Muscle of arm (tissue), 12 donors: ENCODE data around the gene ZNF599. TPM values are rescaled to one million over a fixed set of nuclear protein-coding genes. Genes with fewer than 3 reads are reported as not detected.

Experiments
- DNase-seq: peaks from one replicate; pipeline ENCODE4 v3.0.0-alpha.2; 2013
- polyA plus RNA-seq, 12 donors: library from polyadenylated mRNA; unstranded; fragments of 120-200 nt; gene quantifications; one replicate each; pipeline ENCODE4 v1.2.1, GENCODE V29; 2013; ENCODE audit not compliant: insufficient read length in 12 of 12

Gene ZNF599
- polyA plus RNA-seq, 12 donors, result 3.9 to 7.8 (median 6.6) TPM; not detected in 1

GRCh38 chr19:34759218-34759917 is 13.6 kb downstream of the ZNF599 start:
- no peak for DNase-seq

- DNase-seq, result no peak
These were observed 15.6 kb downstream of the ZNF599 start for GRCh38 chr19:34757441-34757840.

- no peak for DNase-seq
These were observed 27.9 kb downstream of the ZNF599 start for GRCh38 chr19:34744896-34745690.

- no peak for DNase-seq
These were observed 38.4 kb downstream of the ZNF599 start for GRCh38 chr19:34734537-34735103.

GRCh38 chr19:34733746-34734536 is 39.1 kb downstream of the ZNF599 start, which contains the start of gene ZNF181:
ZNF181 (plus strand) TSS chr19:34734243; CDS start chr19:34735038, 795 bp downstream.
- peak; percentile 93 for DNase-seq

- DNase-seq, result no peak
These were observed 39.7 kb downstream of the ZNF599 start for GRCh38 chr19:34733266-34733745.

GRCh38 chr19:34732612-34733211 is 40.3 kb downstream of the ZNF599 start:
- no peak for DNase-seq

- no peak for DNase-seq
These were observed 41.1 kb downstream of the ZNF599 start for GRCh38 chr19:34731964-34732363.

GRCh38 chr19:34731019-34731829 is 41.8 kb downstream of the ZNF599 start:
- DNase-seq, result no peak

- DNase-seq, result no peak
These were observed 47.6 kb downstream of the ZNF599 start for GRCh38 chr19:34725400-34725799.

GRCh38 chr19:34722353-34722752 is 50.7 kb downstream of the ZNF599 start:
- DNase-seq, result no peak

- DNase-seq, result no peak
These were observed 57.7 kb downstream of the ZNF599 start for GRCh38 chr19:34715357-34715756.

GRCh38 chr19:34713262-34713637 is 59.8 kb downstream of the ZNF599 start:
- DNase-seq, result no peak

- peak; percentile 58 for DNase-seq
These were observed 60.4 kb downstream of the ZNF599 start for GRCh38 chr19:34712395-34713261.

- DNase-seq, result no peak
These were observed 61.1 kb downstream of the ZNF599 start for GRCh38 chr19:34711890-34712289.
